OCI-LY7 (cell line): ENCODE data around the gene MGMT. TPM values are rescaled to one million over a fixed set of nuclear protein-coding genes. Genes with fewer than 3 reads are reported as not detected.
"Not testable (repeated sequence)": the region's sequence is repeated elsewhere in the genome, so short reads cannot be mapped to it uniquely, and the experiment has no call there.

Source experiments
- BruUV-seq: library from RNA; stranded (reverse); fragments of 400-500 nt; replicated peaks from 2 replicates; lab custom pipeline; 2021; lab: Mats Ljungman, UMichigan
- CTCF ChIA-PET: fragments of 300-600 bp; sonication (Branson Sonifier 250); formaldehyde crosslinking; loops from one replicate; lab custom pipeline; 2022; ENCODE audit warnings: antibody characterized with exemption; ENCODE audit not compliant: unreplicated experiment; lab: Charles Lee
- POLR2A ChIA-PET: fragments of 300-600 bp; sonication (Branson Sonifier 250); formaldehyde crosslinking; loops from one replicate; lab custom pipeline; 2022; ENCODE audit warnings: antibody characterized with exemption; lab: Charles Lee
- DNase-seq: peaks from one replicate; pipeline ENCODE4 v3.0.0-alpha.2; 2015; ENCODE audit warnings: low spot score
- H2AFZ ChIP-seq: fragments of 200-600 bp; sonication (generic), shearing (Covaris generic); 2 replicates; pipeline ENCODE4 v1.6.1; 2014; ENCODE audit warnings: mild to moderate bottlenecking, antibody characterized with exemption, low read length, moderate library complexity
- H3K27ac ChIP-seq: fragments of 200-600 bp; sonication (generic); 2 replicates; pipeline ENCODE4 v1.5.1; 2014; ENCODE audit warnings: mixed run types, low read depth, mild to moderate bottlenecking, moderate library complexity, low read length, inconsistent platforms; ENCODE audit not compliant: poor library complexity, severe bottlenecking
- H3K36me3 ChIP-seq: fragments of 200-600 bp; sonication (generic); 2 replicates; pipeline ENCODE4 v1.6.1; 2014; ENCODE audit warnings: mild to moderate bottlenecking, antibody characterized with exemption, low read length, moderate library complexity, mixed read lengths; ENCODE audit not compliant: insufficient read depth
- H3K4me1 ChIP-seq: fragments of 200-600 bp; sonication (generic); 2 replicates; pipeline ENCODE4 v1.5.1; 2014; ENCODE audit warnings: mild to moderate bottlenecking, low read length; ENCODE audit not compliant: insufficient read depth, poor library complexity, severe bottlenecking
- H3K4me2 ChIP-seq: fragments of 200-600 bp; sonication (generic); 2 replicates; pipeline ENCODE4 v1.6.1; 2014; ENCODE audit warnings: mild to moderate bottlenecking, low read length
- H3K4me3 ChIP-seq: fragments of 200-600 bp; sonication (generic); 2 replicates; pipeline ENCODE4 v1.5.1; 2014; ENCODE audit warnings: mild to moderate bottlenecking, low read depth, low read length; ENCODE audit not compliant: poor library complexity, severe bottlenecking
- H3K79me2 ChIP-seq: fragments of 200-600 bp; sonication (generic); 2 replicates; pipeline ENCODE4 v1.6.1; 2016; ENCODE audit warnings: low read depth, mild to moderate bottlenecking, low read length, moderate library complexity, mixed read lengths; ENCODE audit not compliant: insufficient read depth
- H3K9me2 ChIP-seq: fragments of 200-600 bp; sonication (generic); 2 replicates; pipeline ENCODE4 v1.6.1; 2016; ENCODE audit warnings: mild to moderate bottlenecking, low read length, mixed read lengths; ENCODE audit not compliant: insufficient read depth
- H3K9me3 ChIP-seq: fragments of 200-600 bp; sonication (generic); 2 replicates; pipeline ENCODE4 v1.6.1; 2014; ENCODE audit warnings: mild to moderate bottlenecking, mixed run types, low read length, mixed read lengths
- H4K20me1 ChIP-seq: fragments of 200-600 bp; sonication (generic); 2 replicates; pipeline ENCODE4 v1.6.1; 2014; ENCODE audit warnings: mild to moderate bottlenecking, antibody characterized with exemption, low read length, moderate library complexity, mixed read lengths; ENCODE audit not compliant: insufficient read depth
- EZH2phosphoT487 ChIP-seq: fragments of 200-600 bp; sonication (generic); IDR thresholded peaks from 2 replicates; pipeline ENCODE4 v1.6.1; 2018; ENCODE audit warnings: low read depth, borderline replicate concordance, mild to moderate bottlenecking, mixed run types, antibody characterized with exemption, low read length, moderate library complexity, mixed read lengths
- intact Hi-C: fragments of 100-400 bp; cut with micrococcal nuclease; formaldehyde crosslinking; loops from one replicate; pipeline ENCODE4 v1.10.0; 2022; ENCODE audit not compliant: unreplicated experiment
- total RNA-seq, 2 experiments: library from RNA; depleted of rRNA in 1 of 2; stranded (reverse); fragments of >200 nt in 1 of 2; shearing (Covaris generic) in 1 of 2; gene quantifications; 2 replicates each; pipeline ENCODE4 v1.2.3, GENCODE V29; 2014 to 2022
- TF ChIP-seq, protein P1 (sequence below): fragments of 200-600 bp; sonication (generic); conservative IDR thresholded peaks from 2 replicates; pipeline ENCODE4 v1.5.1; 2014; ENCODE audit warnings: mild to moderate bottlenecking, antibody characterized with exemption, low read length, moderate library complexity, mixed read lengths

MGMT gene
- total RNA-seq, 2 experiments from 2014 or later: 19.7 to 25.0 TPM

DNA sequence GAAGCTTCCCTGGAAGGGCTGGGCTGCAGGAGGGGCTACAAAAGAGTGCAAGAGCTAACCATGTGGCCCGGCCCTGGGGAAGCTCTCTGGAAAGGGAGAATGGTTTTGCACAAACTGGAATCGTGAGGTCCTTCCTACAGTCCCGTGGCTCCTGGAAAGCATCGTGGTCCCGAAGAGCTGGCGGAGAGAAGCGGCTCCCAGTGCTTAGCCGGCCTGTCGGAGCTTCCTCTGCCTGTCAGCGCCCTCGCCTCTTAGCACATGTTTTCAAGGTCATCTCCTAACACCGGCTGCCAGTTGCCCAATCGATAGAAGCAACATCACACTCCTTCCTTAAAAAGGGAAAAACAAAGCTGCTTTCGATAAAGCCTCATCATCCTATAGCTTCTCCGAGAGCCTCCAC lies 42.1 kb upstream of the MGMT start:
- Histone ChIP-seq H3K36me3 (no peaks in the 10 kb centered on the region), H3K4me2 (no peak overlapping the region), H3K4me3 (no peak overlapping the region), H3K79me2 (no peaks in the 10 kb centered on the region), H3K27ac (no peak overlapping the region), H3K9me3 (no peaks in the 10 kb centered on the region), H3K9me2 (no peaks in the 10 kb centered on the region), H4K20me1 (no peaks in the 10 kb centered on the region), H2AFZ (no peak overlapping the region), H3K4me1 (no peaks in the 10 kb centered on the region)
- TF ChIP-seq EZH2phosphoT487: no peak
- TF ChIP-seq, protein P1, sequence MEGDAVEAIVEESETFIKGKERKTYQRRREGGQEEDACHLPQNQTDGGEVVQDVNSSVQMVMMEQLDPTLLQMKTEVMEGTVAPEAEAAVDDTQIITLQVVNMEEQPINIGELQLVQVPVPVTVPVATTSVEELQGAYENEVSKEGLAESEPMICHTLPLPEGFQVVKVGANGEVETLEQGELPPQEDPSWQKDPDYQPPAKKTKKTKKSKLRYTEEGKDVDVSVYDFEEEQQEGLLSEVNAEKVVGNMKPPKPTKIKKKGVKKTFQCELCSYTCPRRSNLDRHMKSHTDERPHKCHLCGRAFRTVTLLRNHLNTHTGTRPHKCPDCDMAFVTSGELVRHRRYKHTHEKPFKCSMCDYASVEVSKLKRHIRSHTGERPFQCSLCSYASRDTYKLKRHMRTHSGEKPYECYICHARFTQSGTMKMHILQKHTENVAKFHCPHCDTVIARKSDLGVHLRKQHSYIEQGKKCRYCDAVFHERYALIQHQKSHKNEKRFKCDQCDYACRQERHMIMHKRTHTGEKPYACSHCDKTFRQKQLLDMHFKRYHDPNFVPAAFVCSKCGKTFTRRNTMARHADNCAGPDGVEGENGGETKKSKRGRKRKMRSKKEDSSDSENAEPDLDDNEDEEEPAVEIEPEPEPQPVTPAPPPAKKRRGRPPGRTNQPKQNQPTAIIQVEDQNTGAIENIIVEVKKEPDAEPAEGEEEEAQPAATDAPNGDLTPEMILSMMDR: no peak
- BruUV-seq: no TSS peak
- intact Hi-C loops: no loop called here
- no peak for DNase-seq
- ChIA-PET POLR2A (no interaction called here), CTCF (no interaction called here)

DNA sequence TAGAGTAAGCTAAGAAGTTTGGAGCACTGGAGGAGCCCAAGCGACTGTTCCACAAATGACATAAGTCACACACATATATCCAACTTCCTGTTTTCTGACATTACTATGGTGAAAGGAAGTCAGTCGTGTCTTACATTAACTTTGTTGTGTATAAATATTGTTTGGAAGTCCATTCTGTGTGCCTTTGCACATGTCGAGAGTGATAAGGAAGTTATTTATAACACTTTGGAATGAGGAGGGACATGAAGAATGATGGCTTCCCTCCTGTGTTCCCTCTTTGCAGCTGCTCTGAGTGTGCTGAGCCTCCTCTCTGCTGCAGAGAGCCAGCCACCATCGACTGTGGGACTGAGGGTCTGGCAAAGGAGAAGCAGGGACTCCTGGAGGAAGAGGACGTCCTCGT lies 40.4 kb upstream of the MGMT start:
- Histone ChIP-seq H3K79me2 (no peaks in the 10 kb centered on the region), H3K4me1 (no peaks in the 10 kb centered on the region), H4K20me1 (no peaks in the 10 kb centered on the region), H3K27ac (no peak overlapping the region), H3K36me3 (no peaks in the 10 kb centered on the region), H3K4me2 (no peak overlapping the region), H3K4me3 (no peak overlapping the region), H3K9me3 (no peaks in the 10 kb centered on the region), H3K9me2 (no peaks in the 10 kb centered on the region), H2AFZ (no peak overlapping the region)
- TF ChIP-seq EZH2phosphoT487: no peak
- TF ChIP-seq, protein P1: no peak
- ChIA-PET CTCF (no interaction called here), POLR2A (no interaction called here)
- intact Hi-C loops: no loop called here
- DNase-seq: no peak
- BruUV-seq: no TSS peak

DNA sequence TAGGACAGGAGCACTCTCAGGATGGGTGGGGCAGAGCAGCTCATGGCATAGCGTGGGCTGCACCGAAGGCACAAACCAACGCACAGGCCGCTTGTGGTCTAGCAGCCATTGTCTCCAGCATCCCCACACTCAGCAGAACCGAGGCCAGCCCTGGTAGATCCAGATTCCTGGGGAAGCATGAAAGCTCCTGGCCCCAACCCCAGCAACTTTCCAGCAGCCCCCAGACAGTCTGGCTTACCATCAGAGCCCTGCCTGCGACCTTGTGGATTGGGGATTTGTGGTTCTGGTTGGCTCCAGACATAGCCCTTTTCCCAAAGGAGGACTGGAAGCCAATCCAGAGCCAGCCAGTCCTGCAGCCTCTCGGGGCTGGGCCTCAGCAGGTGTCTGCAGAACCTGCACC lies 33.8 kb upstream of the MGMT start:
- intact Hi-C loops: no loop called here
- no peaks in the 10 kb centered on the region for H3K4me1 ChIP-seq
- TF ChIP-seq, protein P1: no peak
- no peak for TF ChIP-seq EZH2phosphoT487
- H3K27ac ChIP-seq: no peak overlapping the region
- no TSS peak for BruUV-seq
- no peaks in the 10 kb centered on the region for H3K36me3 ChIP-seq
- H3K4me3 ChIP-seq: no peak overlapping the region
- POLR2A ChIA-PET: no interaction called here
- H3K79me2 ChIP-seq: no peaks in the 10 kb centered on the region
- H3K9me3 ChIP-seq: no peaks in the 10 kb centered on the region
- H4K20me1 ChIP-seq: no peaks in the 10 kb centered on the region
- CTCF ChIA-PET: no interaction called here
- H2AFZ ChIP-seq: no peak overlapping the region
- H3K9me2 ChIP-seq: no peaks in the 10 kb centered on the region
- H3K4me2 ChIP-seq: no peak overlapping the region
- no peak for DNase-seq

DNA sequence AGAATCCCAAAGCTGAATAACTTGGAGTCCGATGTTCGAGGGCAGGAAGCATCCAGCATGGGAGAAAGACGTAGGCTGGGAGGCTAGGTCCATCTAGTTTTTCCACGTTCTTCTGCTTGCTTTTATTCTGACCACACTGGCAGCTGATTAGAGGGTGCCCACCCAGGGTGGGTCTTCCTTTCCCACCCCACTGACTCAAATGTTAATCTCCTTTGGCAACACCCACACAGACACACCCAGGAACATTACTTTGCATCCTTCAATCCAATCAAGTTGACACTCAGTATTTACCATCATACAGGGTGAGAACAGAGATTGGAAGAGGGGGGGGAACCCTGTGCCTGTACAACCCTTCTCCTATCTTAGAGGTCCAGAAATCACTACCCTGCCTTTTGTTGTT lies 31.3 kb upstream of the MGMT start:
- H4K20me1 ChIP-seq, POLR2A ChIA-PET, H3K27ac ChIP-seq, H3K79me2 ChIP-seq, intact Hi-C loops, H3K4me1 ChIP-seq, H3K4me2 ChIP-seq, H2AFZ ChIP-seq, BruUV-seq, H3K9me3 ChIP-seq, H3K9me2 ChIP-seq, CTCF ChIA-PET, DNase-seq, H3K4me3 ChIP-seq, H3K36me3 ChIP-seq: not testable (repeated sequence)
